Right atrium auricular region (tissue), 2 donors: ENCODE data around the gene FAM221B. TPM values are rescaled to one million over a fixed set of nuclear protein-coding genes. Genes with fewer than 3 reads are reported as not detected.

Source experiments
- DNase-seq: peaks from one replicate; pipeline ENCODE4 v3.0.0-alpha.2; 2019; ENCODE audit warnings: low spot score
- H3K27ac ChIP-seq, 2 donors: fragments of 200-600 bp; sonication (generic); 1 replicate in 1 of 2; 2 replicates in 1 of 2; pipeline ENCODE4 v1.5.1; 2016 to 2019
- H3K27me3 ChIP-seq, 2 donors: fragments of 200-600 bp; sonication (generic); one replicate each; pipeline versions ENCODE4 v1.5.1 to v1.6.0; 2017 to 2019
- H3K36me3 ChIP-seq: fragments of 200-600 bp; sonication (generic); one replicate; pipeline ENCODE4 v1.5.1; 2016
- H3K4me1 ChIP-seq, 2 donors: fragments of 200-600 bp; sonication (generic); one replicate each; pipeline versions ENCODE4 v1.5.1 to v1.6.0; 2017 to 2019
- H3K4me3 ChIP-seq, 2 donors: fragments of 200-600 bp; sonication (generic); 1 replicate in 1 of 2; 2 replicates in 1 of 2; pipeline ENCODE4 v1.5.1; 2017 to 2019; ENCODE audit warnings: mild to moderate bottlenecking in 1 of 2, moderate library complexity in 1 of 2
- H3K9me3 ChIP-seq, 2 donors: fragments of 200-600 bp; sonication (generic); one replicate each; pipeline ENCODE4 v1.5.1; 2019
- CTCF ChIP-seq, 2 donors: fragments of 200-600 bp; sonication (generic); IDR thresholded peaks; one replicate each; pipeline ENCODE4 v1.5.1; 2019; ENCODE audit warnings: antibody characterized with exemption in 2 of 2
- total RNA-seq, 2 donors: library from RNA; depleted of rRNA; stranded (reverse); fragments of >200 nt; gene quantifications; one replicate each; pipeline ENCODE4 v1.1.0, GENCODE V29; 2016

FAM221B gene
- total RNA-seq, 2 donors from 2014 or later: not detected

GRCh38 chr9:35840881-35841644, 12.5 kb upstream of the FAM221B start:
- no peaks in the 10 kb centered on the region for H3K36me3 ChIP-seq
- H3K4me3 ChIP-seq: no peak overlapping the region
- H3K4me1 ChIP-seq: peaks cover 0 to 20% of the 10 kb centered on the region in 2 donors
- no peak for DNase-seq
- no peak for TF ChIP-seq CTCF (IDR thresholded peaks at IDR 0.05)
- H3K27me3 ChIP-seq: no peaks in the 10 kb centered on the region
- H3K9me3 ChIP-seq: no peaks in the 10 kb centered on the region
- H3K27ac ChIP-seq: no peak overlapping the region

- H3K4me1 ChIP-seq: peaks cover 0 to 9% of the 10 kb centered on the region in 2 donors
- H3K27me3 ChIP-seq: no peaks in the 10 kb centered on the region
- no peaks in the 10 kb centered on the region for H3K9me3 ChIP-seq
- DNase-seq: no peak
- H3K27ac ChIP-seq: no peak overlapping the region
- no peak for TF ChIP-seq CTCF (IDR thresholded peaks at IDR 0.05)
- no peaks in the 10 kb centered on the region for H3K36me3 ChIP-seq
- no peak overlapping the region for H3K4me3 ChIP-seq
Observed at GRCh38 chr9:35839926-35840325, 11.4 kb upstream of the FAM221B start.

GRCh38 chr9:35836595-35836994, 8.1 kb upstream of the FAM221B start:
- Histone ChIP-seq H3K4me3 (no peak overlapping the region), H3K36me3 (no peaks in the 10 kb centered on the region), H3K9me3 (no peaks in the 10 kb centered on the region), H3K27me3 (no peaks in the 10 kb centered on the region), H3K27ac (no peak overlapping the region), H3K4me1 (peaks cover 0 to 30% of the 10 kb centered on the region in 2 donors)
- no peak for TF ChIP-seq CTCF (IDR thresholded peaks at IDR 0.05)
- DNase-seq: no peak

- Histone ChIP-seq H3K9me3 (no peaks in the 10 kb centered on the region), H3K4me3 (no peak overlapping the region), H3K27ac (no peak overlapping the region), H3K4me1 (peaks cover 0 to 37% of the 10 kb centered on the region in 2 donors), H3K36me3 (no peaks in the 10 kb centered on the region), H3K27me3 (no peaks in the 10 kb centered on the region)
- TF ChIP-seq CTCF (IDR thresholded peaks at IDR 0.05): no peak
- no peak for DNase-seq
Observed at GRCh38 chr9:35835766-35836165, 7.2 kb upstream of the FAM221B start.

- no peak overlapping the region for H3K27ac ChIP-seq
- peaks cover 0 to 42% of the 10 kb centered on the region in 2 donors for H3K4me1 ChIP-seq
- no peak overlapping the region for H3K4me3 ChIP-seq
Observed at GRCh38 chr9:35835216-35835632, 6.7 kb upstream of the FAM221B start.

More at GRCh38 chr9:35835216-35835632, 6.7 kb upstream of the FAM221B start:
- H3K9me3 ChIP-seq: no peaks in the 10 kb centered on the region
- H3K27me3 ChIP-seq: no peaks in the 10 kb centered on the region
- H3K36me3 ChIP-seq: no peaks in the 10 kb centered on the region
- no peak for DNase-seq
- TF ChIP-seq CTCF (IDR thresholded peaks at IDR 0.05): no peak
